Parathyroid adenoma (tissue), 2 donors: ENCODE results near the gene CHD9.

Experiments used
- H2AFZ ChIP-seq: fragments of 300-600 bp; sonication (generic); one replicate; pipeline ENCODE4 v1.7.0; 2017; ENCODE audit warnings: antibody characterized with exemption, mild to moderate bottlenecking
- H3K27ac ChIP-seq: fragments of 300-600 bp; sonication (generic); one replicate; pipeline ENCODE4 v1.7.0; 2017
- H3K27me3 ChIP-seq: fragments of 300-600 bp; sonication (generic); one replicate; pipeline ENCODE4 v1.7.0; 2017; ENCODE audit warnings: low read length; ENCODE audit not compliant: control insufficient read depth, insufficient read depth
- H3K36me3 ChIP-seq: fragments of 300-600 bp; sonication (generic); one replicate; pipeline ENCODE4 v1.7.0; 2017; ENCODE audit warnings: low read length; ENCODE audit not compliant: control insufficient read depth, insufficient read depth
- H3K4me1 ChIP-seq: fragments of 300-600 bp; sonication (generic); one replicate; pipeline ENCODE4 v1.7.0; 2017; ENCODE audit warnings: control low read depth
- H3K4me2 ChIP-seq: fragments of 300-600 bp; sonication (generic); one replicate; pipeline ENCODE4 v1.7.0; 2017; ENCODE audit warnings: low read length
- H3K4me3 ChIP-seq: fragments of 300-600 bp; sonication (generic); one replicate; pipeline ENCODE4 v1.7.0; 2017; ENCODE audit warnings: low read depth, low read length
- H3K79me2 ChIP-seq: fragments of 300-600 bp; sonication (generic); one replicate; pipeline ENCODE4 v1.7.0; 2017; ENCODE audit warnings: control low read depth
- H3K9ac ChIP-seq: fragments of 300-600 bp; sonication (generic); one replicate; pipeline ENCODE4 v1.7.0; 2017; ENCODE audit warnings: mild to moderate bottlenecking
- H3K9me3 ChIP-seq: fragments of 300-600 bp; sonication (generic); one replicate; pipeline ENCODE4 v1.7.0; 2017; ENCODE audit warnings: low read length; ENCODE audit not compliant: control insufficient read depth
- TF ChIP-seq, protein P1 (sequence below): fragments of 300-600 bp; sonication (generic); IDR thresholded peaks from one replicate; pipeline ENCODE4 v1.7.0; 2017; ENCODE audit warnings: antibody characterized with exemption, mild to moderate bottlenecking
- donor health status: primary hyperparathyroidism.

The CHD9 gene

DNA sequence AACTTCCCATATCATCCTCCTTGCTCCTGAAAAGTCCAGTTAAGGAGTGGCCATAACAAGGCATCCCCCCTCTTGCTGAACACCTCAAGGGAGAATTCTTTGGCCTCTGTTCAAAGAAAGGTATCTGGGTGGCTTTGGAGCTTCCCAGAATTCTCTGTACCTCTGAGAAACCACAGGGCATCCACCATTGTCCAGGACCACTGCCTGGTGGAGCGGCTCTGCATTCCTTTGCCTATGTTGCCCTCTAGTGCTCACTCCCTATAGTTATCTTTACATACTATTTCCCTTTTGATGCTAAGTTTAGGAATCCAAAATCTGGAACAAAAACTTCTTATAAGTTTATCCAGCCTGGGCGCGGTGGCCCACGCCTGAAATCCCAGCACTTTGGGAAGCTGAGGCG is 32.4 kb upstream of the CHD9 start:
- Histone ChIP-seq H3K27me3 (no peaks in the 10 kb centered on the region), H3K79me2 (no peaks in the 10 kb centered on the region), H3K4me3 (no peak overlapping the region), H3K9ac (no peak overlapping the region), H2AFZ (no peak overlapping the region), H3K36me3 (no peaks in the 10 kb centered on the region), H3K4me1 (no peaks in the 10 kb centered on the region), H3K9me3 (no peaks in the 10 kb centered on the region), H3K4me2 (no peak overlapping the region), H3K27ac (no peak overlapping the region)
- TF ChIP-seq, protein P1, sequence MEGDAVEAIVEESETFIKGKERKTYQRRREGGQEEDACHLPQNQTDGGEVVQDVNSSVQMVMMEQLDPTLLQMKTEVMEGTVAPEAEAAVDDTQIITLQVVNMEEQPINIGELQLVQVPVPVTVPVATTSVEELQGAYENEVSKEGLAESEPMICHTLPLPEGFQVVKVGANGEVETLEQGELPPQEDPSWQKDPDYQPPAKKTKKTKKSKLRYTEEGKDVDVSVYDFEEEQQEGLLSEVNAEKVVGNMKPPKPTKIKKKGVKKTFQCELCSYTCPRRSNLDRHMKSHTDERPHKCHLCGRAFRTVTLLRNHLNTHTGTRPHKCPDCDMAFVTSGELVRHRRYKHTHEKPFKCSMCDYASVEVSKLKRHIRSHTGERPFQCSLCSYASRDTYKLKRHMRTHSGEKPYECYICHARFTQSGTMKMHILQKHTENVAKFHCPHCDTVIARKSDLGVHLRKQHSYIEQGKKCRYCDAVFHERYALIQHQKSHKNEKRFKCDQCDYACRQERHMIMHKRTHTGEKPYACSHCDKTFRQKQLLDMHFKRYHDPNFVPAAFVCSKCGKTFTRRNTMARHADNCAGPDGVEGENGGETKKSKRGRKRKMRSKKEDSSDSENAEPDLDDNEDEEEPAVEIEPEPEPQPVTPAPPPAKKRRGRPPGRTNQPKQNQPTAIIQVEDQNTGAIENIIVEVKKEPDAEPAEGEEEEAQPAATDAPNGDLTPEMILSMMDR = peak; percentile 50

DNA sequence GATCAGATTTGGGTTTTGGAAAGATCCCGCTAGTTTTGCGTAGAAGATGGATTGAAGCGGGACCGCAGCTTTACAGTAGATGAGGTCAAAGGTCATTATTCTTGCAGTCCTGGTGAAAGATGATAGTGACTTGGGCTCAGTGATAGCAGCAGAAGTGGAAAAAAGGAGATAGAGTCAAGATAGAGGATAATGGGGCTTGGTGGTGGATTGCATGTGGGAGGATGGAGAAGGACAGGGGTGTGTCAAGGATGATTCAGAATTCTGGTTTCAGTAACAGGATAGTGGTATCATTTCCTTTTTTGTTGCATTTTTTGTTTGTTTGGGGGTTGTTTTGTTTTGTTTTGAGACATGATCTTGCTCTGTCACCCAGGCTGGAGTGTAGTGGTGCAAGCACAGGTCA is 30.7 kb upstream of the CHD9 start:
- no peaks in the 10 kb centered on the region for H3K79me2 ChIP-seq
- no peaks in the 10 kb centered on the region for H3K27me3 ChIP-seq
- no peak overlapping the region for H2AFZ ChIP-seq
- H3K9ac ChIP-seq = no peak overlapping the region
- H3K4me2 ChIP-seq = no peak overlapping the region
- H3K9me3 ChIP-seq = no peaks in the 10 kb centered on the region
- no peak overlapping the region for H3K27ac ChIP-seq
- no peaks in the 10 kb centered on the region for H3K4me1 ChIP-seq
- H3K4me3 ChIP-seq = no peak overlapping the region
- H3K36me3 ChIP-seq = no peaks in the 10 kb centered on the region
- TF ChIP-seq, protein P1 = no peak

DNA sequence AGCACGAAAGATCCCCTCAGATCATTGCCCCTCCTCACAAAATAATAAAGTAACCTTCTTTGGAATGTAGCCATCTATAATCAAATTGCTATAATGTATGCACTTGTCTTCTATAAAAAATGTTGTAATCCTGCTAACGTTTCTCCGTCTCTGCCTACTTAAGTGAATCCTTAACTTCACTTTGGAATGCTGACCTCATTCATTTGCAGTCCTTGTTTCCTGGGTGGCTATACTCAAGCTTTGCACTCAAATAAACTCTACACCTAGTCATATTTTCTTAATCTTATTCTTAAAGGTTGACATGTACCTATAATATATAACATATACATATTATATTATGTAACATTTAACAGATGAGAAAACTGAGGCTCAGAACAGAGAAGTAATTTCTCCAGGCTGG is 24.8 kb upstream of the CHD9 start:
- no peak overlapping the region for H2AFZ ChIP-seq
- no peaks in the 10 kb centered on the region for H3K36me3 ChIP-seq
- no peaks in the 10 kb centered on the region for H3K9me3 ChIP-seq
- H3K27me3 ChIP-seq = no peaks in the 10 kb centered on the region
- no peak overlapping the region for H3K27ac ChIP-seq
- H3K4me3 ChIP-seq = no peak overlapping the region
- TF ChIP-seq, protein P1 = no peak
- no peak overlapping the region for H3K4me2 ChIP-seq
- no peak overlapping the region for H3K9ac ChIP-seq
- no peaks in the 10 kb centered on the region for H3K79me2 ChIP-seq
- H3K4me1 ChIP-seq = no peaks in the 10 kb centered on the region

DNA sequence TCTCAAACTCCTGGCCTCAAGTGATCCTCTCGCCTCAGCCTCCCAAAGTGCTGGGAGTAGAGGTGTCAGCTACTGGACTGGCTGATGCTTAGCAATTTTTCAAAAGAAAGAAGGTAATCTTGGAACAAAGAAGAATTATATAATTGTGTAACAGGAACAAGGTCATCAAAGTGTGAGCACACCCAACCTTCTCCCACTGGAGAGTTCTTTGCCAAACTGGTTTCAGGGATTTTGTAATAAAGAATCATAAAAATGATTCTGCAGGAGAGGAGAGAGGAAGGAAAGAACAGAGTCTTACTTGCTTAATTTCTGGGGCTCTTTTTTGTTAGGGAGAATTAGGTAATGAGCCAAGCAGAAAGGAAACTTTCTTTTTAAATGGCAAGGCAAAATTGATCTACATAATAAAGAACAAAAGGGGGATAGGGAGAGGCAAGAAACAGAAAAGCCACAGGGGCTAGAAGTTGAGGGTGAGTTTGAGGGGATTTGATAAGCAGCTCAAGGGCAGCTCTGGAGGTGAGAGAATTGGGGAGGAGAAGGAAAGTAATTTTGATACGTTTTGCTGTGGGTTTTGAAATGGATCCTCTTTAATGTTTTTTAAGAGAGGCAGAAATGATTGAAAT is 23.4 kb upstream of the CHD9 start:
- no peaks in the 10 kb centered on the region for H3K79me2 ChIP-seq
- H3K9me3 ChIP-seq = no peaks in the 10 kb centered on the region
- TF ChIP-seq, protein P1 = no peak
- no peaks in the 10 kb centered on the region for H3K36me3 ChIP-seq
- H3K9ac ChIP-seq = no peak overlapping the region
- H3K4me2 ChIP-seq = no peak overlapping the region
- no peaks in the 10 kb centered on the region for H3K27me3 ChIP-seq
- no peak overlapping the region for H3K4me3 ChIP-seq
- H2AFZ ChIP-seq = no peak overlapping the region
- H3K4me1 ChIP-seq = no peaks in the 10 kb centered on the region
- H3K27ac ChIP-seq = no peak overlapping the region

- Histone ChIP-seq H2AFZ (no peak overlapping the region), H3K4me2 (no peak overlapping the region), H3K27ac (no peak overlapping the region), H3K27me3 (no peaks in the 10 kb centered on the region), H3K9ac (no peak overlapping the region), H3K36me3 (no peaks in the 10 kb centered on the region), H3K4me1 (no peaks in the 10 kb centered on the region), H3K4me3 (no peak overlapping the region), H3K9me3 (no peaks in the 10 kb centered on the region), H3K79me2 (no peaks in the 10 kb centered on the region)
- TF ChIP-seq, protein P1 = no peak
Measured at GRCh38 chr16:53034306-53034705, 20.5 kb upstream of the CHD9 start.
